ENCODE measurements around the gene ATP6V0C.

DNA sequence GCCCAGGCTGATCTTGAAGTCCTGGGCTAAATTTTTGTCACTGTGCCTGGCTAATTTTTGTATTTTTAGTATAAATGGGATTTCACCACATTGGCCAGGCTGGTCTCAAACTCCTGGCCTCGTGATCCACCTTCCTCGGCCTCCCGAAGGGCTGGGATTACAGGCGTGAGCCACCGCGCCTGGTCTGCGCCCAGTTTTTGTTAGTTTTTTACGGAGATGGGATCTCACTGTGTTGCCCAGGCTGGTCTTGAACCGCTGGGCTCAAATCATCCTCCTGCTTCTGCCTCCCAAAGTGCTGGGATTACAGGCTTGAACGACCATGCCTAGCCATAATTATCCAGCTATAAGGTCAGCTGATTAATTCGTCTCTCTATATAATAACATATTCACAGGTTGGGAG lies 20.2 kb downstream of the ATP6V0C start:
- TF ChIP-seq, protein P1, sequence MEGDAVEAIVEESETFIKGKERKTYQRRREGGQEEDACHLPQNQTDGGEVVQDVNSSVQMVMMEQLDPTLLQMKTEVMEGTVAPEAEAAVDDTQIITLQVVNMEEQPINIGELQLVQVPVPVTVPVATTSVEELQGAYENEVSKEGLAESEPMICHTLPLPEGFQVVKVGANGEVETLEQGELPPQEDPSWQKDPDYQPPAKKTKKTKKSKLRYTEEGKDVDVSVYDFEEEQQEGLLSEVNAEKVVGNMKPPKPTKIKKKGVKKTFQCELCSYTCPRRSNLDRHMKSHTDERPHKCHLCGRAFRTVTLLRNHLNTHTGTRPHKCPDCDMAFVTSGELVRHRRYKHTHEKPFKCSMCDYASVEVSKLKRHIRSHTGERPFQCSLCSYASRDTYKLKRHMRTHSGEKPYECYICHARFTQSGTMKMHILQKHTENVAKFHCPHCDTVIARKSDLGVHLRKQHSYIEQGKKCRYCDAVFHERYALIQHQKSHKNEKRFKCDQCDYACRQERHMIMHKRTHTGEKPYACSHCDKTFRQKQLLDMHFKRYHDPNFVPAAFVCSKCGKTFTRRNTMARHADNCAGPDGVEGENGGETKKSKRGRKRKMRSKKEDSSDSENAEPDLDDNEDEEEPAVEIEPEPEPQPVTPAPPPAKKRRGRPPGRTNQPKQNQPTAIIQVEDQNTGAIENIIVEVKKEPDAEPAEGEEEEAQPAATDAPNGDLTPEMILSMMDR (IDR thresholded peaks at IDR 0.05): no peak
- TF ChIP-seq POLR2A (IDR thresholded peaks at IDR 0.05): no peak
- no peak for TF ChIP-seq POLR2AphosphoS5 (IDR thresholded peaks at IDR 0.05)

Measured in breast epithelium (tissue), 3 donors.